HepG2 (cell line): ENCODE measurements around the gene CES3. TPM values are rescaled to one million over a fixed set of nuclear protein-coding genes. Genes with fewer than 3 reads are reported as not detected.
A peak's percentile ranks its signal among the peaks of the same experiment; 100 is the strongest.

Source experiments
- CBX2 ChIP-seq, 2 experiments: fragments of 200-600 bp in 1 of 2; sonication (generic); formaldehyde crosslinking in 1 of 2; IDR thresholded peaks; 2 replicates each; pipeline versions ENCODE4 v1.7.0 to v1.8.1; 2018 to 2022; ENCODE audit warnings: low read depth in 2 of 2, low read length in 1 of 2, mild to moderate bottlenecking in 1 of 2, missing genetic modification reagents in 1 of 2
- ERF ChIP-seq: IDR thresholded peaks from 2 replicates; pipeline ENCODE4 v1.6.1; 2018; ENCODE audit warnings: missing biosample characterization, missing genetic modification reagents
- FOSL2 ChIP-seq: sonication (generic); formaldehyde crosslinking; IDR thresholded peaks from 2 replicates; pipeline ENCODE4 v1.4.0; 2020; ENCODE audit warnings: missing genetic modification reagents
- GLI4 ChIP-seq: sonication (generic); formaldehyde crosslinking; IDR thresholded peaks from 2 replicates; pipeline ENCODE4 v1.5.1; 2020; ENCODE audit warnings: missing genetic modification reagents, mild to moderate bottlenecking, moderate library complexity, borderline replicate concordance
- KDM5A ChIP-seq: fragments of 200-600 bp; sonication (generic); IDR thresholded peaks from 2 replicates; pipeline ENCODE4 v1.7.0; 2018; ENCODE audit warnings: antibody characterized with exemption, mild to moderate bottlenecking, low read length, borderline replicate concordance
- MEF2D ChIP-seq: sonication (generic); formaldehyde crosslinking; IDR thresholded peaks from 2 replicates; pipeline ENCODE4 v1.5.1; 2020; ENCODE audit warnings: mild to moderate bottlenecking, missing genetic modification reagents
- NBN ChIP-seq: fragments of 450-650 bp; conservative IDR thresholded peaks from 2 replicates; pipeline ENCODE4 v1.6.1; 2017
- NR2F6 ChIP-seq, 2 experiments: IDR thresholded peaks; 2 replicates each; pipeline ENCODE4 v1.6.1; 2016; ENCODE audit warnings: antibody characterized with exemption in 1 of 2, mild to moderate bottlenecking in 1 of 2
- NR3C1 ChIP-seq: sonication (generic); formaldehyde crosslinking; IDR thresholded peaks from 2 replicates; pipeline ENCODE4 v1.4.0; 2020; ENCODE audit warnings: missing genetic modification reagents
- RNF2 ChIP-seq: fragments of 450-650 bp; conservative IDR thresholded peaks from 2 replicates; pipeline ENCODE4 v1.6.1; 2016; ENCODE audit warnings: low read depth
- SAP130 ChIP-seq: IDR thresholded peaks from 2 replicates; pipeline ENCODE4 v1.6.1; 2016; ENCODE audit warnings: low read depth
- SP2 ChIP-seq: sonication (generic); formaldehyde crosslinking; IDR thresholded peaks from 2 replicates; pipeline ENCODE4 v1.5.1; 2020; ENCODE audit warnings: mild to moderate bottlenecking, missing genetic modification reagents
- SRF ChIP-seq: IDR thresholded peaks from 2 replicates; pipeline ENCODE4 v1.6.1; 2011; ENCODE audit warnings: mild to moderate bottlenecking, low read depth, low read length, moderate library complexity
- ZFP36 ChIP-seq: fragments of 150-350 bp; IDR thresholded peaks from 2 replicates; pipeline ENCODE4 v1.6.1; 2018; ENCODE audit warnings: borderline replicate concordance, low read length, low read depth; ENCODE audit not compliant: partially characterized antibody
- ZFP37 ChIP-seq: sonication (generic); formaldehyde crosslinking; IDR thresholded peaks from 2 replicates; pipeline ENCODE4 v1.4.0; 2020; ENCODE audit warnings: missing genetic modification reagents, borderline replicate concordance
- ZNF512 ChIP-seq: sonication (generic); formaldehyde crosslinking; IDR thresholded peaks from 2 replicates; pipeline ENCODE4 v1.4.0; 2020; ENCODE audit warnings: mild to moderate bottlenecking, missing genetic modification reagents
- ZNF557 ChIP-seq: sonication (generic); formaldehyde crosslinking; IDR thresholded peaks from 2 replicates; pipeline ENCODE4 v1.4.0; 2020; ENCODE audit warnings: missing genetic modification reagents
- ZNF569 ChIP-seq: sonication (generic); formaldehyde crosslinking; IDR thresholded peaks from 2 replicates; pipeline ENCODE4 v1.5.0; 2020; ENCODE audit warnings: mild to moderate bottlenecking, missing genetic modification reagents, moderate library complexity, borderline replicate concordance
- ZNF781 ChIP-seq: sonication (generic); formaldehyde crosslinking; IDR thresholded peaks from 2 replicates; pipeline ENCODE4 v1.5.1; 2020; ENCODE audit warnings: borderline replicate concordance, mild to moderate bottlenecking, missing genetic modification reagents; ENCODE audit errors: not compliant biosample characterization
- ZNF850 ChIP-seq: sonication (generic); formaldehyde crosslinking; conservative IDR thresholded peaks from 2 replicates; pipeline ENCODE4 v1.9.0; 2021; ENCODE audit warnings: mild to moderate bottlenecking, missing genetic modification reagents
- polyA plus RNA-seq, 8 experiments: library from polyadenylated mRNA; depleted of rRNA in 3 of 8; stranded (reverse) in 7 of 8; unstranded in 1 of 8; fragments of >200 nt; fragmentation: Illumina TruSeq in 4 of 8; extraction: Trizol in 4 of 8; gene quantifications; 2 replicates each; pipeline versions ENCODE4 v1.2.1 to v1.2.3, GENCODE V29; 2011 to 2016; ENCODE audit warnings: low read depth in 4 of 8, missing spikeins in 1 of 8, mixed read lengths in 1 of 8; ENCODE audit not compliant: insufficient read depth in 1 of 8
- total RNA-seq, 5 experiments: library from RNA; depleted of rRNA; stranded (reverse); fragments of >200 nt; fragmentation: Illumina TruSeq; extraction: Trizol; gene quantifications; 2 replicates each; pipeline ENCODE4 v1.2.3, GENCODE V29; 2016; ENCODE audit warnings: low read depth in 1 of 5
- TF ChIP-seq, protein P1 (sequence below): sonication (generic); formaldehyde crosslinking; IDR thresholded peaks from 2 replicates; pipeline ENCODE4 v1.5.1; 2020; ENCODE audit warnings: mild to moderate bottlenecking, missing genetic modification reagents, moderate library complexity
- TF ChIP-seq, protein P2 (sequence below): sonication (generic); formaldehyde crosslinking; IDR thresholded peaks from 2 replicates; pipeline ENCODE4 v1.4.0; 2020; ENCODE audit warnings: missing genetic modification reagents
- TF ChIP-seq, protein P3 (sequence below): sonication (generic); formaldehyde crosslinking; IDR thresholded peaks from 2 replicates; pipeline ENCODE4 v1.5.1; 2020; ENCODE audit warnings: mild to moderate bottlenecking, missing genetic modification reagents, borderline replicate concordance
- TF ChIP-seq, protein P4 (sequence below): sonication (generic); formaldehyde crosslinking; IDR thresholded peaks from 2 replicates; pipeline ENCODE4 v1.5.1; 2020; ENCODE audit warnings: missing genetic modification reagents, mild to moderate bottlenecking, borderline replicate concordance

CES3 gene
- total and polyA plus RNA-seq, 2 of the 13 experiments (the other 11 are each of a cell fraction or from before 2014, with no cell fraction given), result 6.6 to 17.4 TPM

DNA sequence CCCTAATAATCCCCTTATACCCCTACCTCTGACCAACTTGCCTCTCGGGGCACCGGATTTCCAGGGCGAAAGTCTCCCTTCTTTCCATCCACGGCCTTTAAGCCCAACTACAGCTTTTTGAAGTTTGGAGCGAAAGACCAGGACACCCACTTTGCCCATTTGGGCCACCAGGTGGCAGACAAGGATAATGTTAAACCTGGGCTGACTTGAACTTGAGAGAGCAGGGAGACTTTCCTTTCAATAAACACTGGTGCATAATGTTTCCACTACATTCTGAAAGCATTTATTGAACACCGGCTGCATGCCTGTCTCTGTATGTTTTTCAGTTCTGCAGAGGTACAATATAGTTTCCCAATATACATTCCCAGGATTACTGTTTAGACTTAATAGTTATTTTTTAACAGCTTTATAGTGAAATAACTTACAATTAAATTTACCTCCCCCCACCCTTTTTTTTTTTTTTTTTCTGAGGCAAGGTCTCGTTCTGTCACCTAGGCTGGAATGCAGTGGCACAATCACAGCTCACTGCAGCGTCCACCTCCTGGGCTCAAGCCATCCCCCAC, 6.9 kb upstream of the CES3 start (continued):
- TF ChIP-seq GLI4 (CRISPR knock-in tag) (no peak), NBN (no peak), SRF (no peak), MEF2D (no peak), ERF (CRISPR knock-in tag) (peak; percentile 72), CBX2 (IDR thresholded peaks at IDR 0.05; ENCODE audit: low read depth, low read length) (no peak), CBX2 (CRISPR knock-in tag; IDR thresholded peaks at IDR 0.05; ENCODE audit: low read depth) (no peak), ZNF569 (CRISPR knock-in tag) (no peak), ZNF557 (no peak), ZFP37 (CRISPR knock-in tag) (no peak), ZNF512 (CRISPR knock-in tag) (no peak), SP2 (CRISPR knock-in tag) (no peak), NR2F6 (IDR thresholded peaks at IDR 0.05) (no peak), NR2F6 (CRISPR knock-in tag; IDR thresholded peaks at IDR 0.05) (peak; percentile 61), ZNF850 (CRISPR knock-in tag) (no peak), ZNF781 (peak; percentile 17), FOSL2 (CRISPR knock-in tag) (0 out of 2 replicates have a peak, but pooled peaks have one; percentile 19), KDM5A (no peak), SAP130 (CRISPR knock-in tag) (peak; percentile 69), RNF2 (no peak), NR3C1 (CRISPR knock-in tag) (no peak), ZFP36 (peak; percentile 31)
- TF ChIP-seq, protein P1, sequence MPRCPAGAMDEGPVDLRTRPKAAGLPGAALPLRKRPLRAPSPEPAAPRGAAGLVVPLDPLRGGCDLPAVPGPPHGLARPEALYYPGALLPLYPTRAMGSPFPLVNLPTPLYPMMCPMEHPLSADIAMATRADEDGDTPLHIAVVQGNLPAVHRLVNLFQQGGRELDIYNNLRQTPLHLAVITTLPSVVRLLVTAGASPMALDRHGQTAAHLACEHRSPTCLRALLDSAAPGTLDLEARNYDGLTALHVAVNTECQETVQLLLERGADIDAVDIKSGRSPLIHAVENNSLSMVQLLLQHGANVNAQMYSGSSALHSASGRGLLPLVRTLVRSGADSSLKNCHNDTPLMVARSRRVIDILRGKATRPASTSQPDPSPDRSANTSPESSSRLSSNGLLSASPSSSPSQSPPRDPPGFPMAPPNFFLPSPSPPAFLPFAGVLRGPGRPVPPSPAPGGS (CRISPR knock-in tag), result no peak
- TF ChIP-seq, protein P2, sequence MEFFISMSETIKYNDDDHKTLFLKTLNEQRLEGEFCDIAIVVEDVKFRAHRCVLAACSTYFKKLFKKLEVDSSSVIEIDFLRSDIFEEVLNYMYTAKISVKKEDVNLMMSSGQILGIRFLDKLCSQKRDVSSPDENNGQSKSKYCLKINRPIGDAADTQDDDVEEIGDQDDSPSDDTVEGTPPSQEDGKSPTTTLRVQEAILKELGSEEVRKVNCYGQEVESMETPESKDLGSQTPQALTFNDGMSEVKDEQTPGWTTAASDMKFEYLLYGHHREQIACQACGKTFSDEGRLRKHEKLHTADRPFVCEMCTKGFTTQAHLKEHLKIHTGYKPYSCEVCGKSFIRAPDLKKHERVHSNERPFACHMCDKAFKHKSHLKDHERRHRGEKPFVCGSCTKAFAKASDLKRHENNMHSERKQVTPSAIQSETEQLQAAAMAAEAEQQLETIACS (CRISPR knock-in tag), result no peak
- TF ChIP-seq, protein P3, sequence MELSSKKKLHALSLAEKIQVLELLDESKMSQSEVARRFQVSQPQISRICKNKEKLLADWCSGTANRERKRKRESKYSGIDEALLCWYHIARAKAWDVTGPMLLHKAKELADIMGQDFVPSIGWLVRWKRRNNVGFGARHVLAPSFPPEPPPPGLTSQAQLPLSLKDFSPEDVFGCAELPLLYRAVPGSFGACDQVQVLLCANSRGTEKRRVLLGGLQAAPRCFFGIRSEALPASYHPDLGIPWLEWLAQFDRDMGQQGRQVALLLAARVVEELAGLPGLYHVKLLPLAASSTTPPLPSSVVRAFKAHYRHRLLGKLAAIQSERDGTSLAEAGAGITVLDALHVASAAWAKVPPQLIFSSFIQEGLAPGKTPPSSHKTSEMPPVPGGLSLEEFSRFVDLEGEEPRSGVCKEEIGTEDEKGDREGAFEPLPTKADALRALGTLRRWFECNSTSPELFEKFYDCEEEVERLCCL (CRISPR knock-in tag), result no peak
- TF ChIP-seq, protein P4, sequence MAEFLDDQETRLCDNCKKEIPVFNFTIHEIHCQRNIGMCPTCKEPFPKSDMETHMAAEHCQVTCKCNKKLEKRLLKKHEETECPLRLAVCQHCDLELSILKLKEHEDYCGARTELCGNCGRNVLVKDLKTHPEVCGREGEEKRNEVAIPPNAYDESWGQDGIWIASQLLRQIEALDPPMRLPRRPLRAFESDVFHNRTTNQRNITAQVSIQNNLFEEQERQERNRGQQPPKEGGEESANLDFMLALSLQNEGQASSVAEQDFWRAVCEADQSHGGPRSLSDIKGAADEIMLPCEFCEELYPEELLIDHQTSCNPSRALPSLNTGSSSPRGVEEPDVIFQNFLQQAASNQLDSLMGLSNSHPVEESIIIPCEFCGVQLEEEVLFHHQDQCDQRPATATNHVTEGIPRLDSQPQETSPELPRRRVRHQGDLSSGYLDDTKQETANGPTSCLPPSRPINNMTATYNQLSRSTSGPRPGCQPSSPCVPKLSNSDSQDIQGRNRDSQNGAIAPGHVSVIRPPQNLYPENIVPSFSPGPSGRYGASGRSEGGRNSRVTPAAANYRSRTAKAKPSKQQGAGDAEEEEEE (CRISPR knock-in tag), result no peak
